ENCODE measurements around the gene SLC39A10. TPM values are rescaled to one million over a fixed set of nuclear protein-coding genes. Genes with fewer than 3 reads are reported as not detected.

SLC39A10 gene
- total RNA-seq, 1 donor from 2014 or later: 37.4 TPM

DNA sequence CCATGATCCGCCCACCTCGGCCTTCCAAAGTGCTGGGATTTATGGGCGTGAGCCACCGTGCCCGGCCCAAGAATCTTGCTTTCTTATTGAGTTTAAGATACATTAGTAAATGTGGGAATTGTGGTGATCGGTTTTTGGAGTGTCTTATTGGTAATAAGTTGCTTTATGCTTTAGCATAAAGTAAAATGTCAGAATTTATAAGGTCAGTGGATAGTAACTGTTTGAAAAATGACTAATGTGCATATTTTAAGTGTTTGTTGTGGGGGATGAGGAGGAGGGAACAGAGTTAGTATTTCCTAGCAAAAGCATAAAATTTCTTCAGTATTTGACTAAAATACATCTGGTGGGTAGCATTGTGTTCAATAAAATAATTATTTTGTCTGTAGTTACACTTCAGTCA is 77.4 kb downstream of the SLC39A10 start:
- no peak overlapping the region for H3K4me3 Mint-ChIP-seq (ENCODE audit: unreplicated experiment)
- TF ChIP-seq, protein P1, sequence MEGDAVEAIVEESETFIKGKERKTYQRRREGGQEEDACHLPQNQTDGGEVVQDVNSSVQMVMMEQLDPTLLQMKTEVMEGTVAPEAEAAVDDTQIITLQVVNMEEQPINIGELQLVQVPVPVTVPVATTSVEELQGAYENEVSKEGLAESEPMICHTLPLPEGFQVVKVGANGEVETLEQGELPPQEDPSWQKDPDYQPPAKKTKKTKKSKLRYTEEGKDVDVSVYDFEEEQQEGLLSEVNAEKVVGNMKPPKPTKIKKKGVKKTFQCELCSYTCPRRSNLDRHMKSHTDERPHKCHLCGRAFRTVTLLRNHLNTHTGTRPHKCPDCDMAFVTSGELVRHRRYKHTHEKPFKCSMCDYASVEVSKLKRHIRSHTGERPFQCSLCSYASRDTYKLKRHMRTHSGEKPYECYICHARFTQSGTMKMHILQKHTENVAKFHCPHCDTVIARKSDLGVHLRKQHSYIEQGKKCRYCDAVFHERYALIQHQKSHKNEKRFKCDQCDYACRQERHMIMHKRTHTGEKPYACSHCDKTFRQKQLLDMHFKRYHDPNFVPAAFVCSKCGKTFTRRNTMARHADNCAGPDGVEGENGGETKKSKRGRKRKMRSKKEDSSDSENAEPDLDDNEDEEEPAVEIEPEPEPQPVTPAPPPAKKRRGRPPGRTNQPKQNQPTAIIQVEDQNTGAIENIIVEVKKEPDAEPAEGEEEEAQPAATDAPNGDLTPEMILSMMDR (IDR thresholded peaks at IDR 0.05): no peak

DNA sequence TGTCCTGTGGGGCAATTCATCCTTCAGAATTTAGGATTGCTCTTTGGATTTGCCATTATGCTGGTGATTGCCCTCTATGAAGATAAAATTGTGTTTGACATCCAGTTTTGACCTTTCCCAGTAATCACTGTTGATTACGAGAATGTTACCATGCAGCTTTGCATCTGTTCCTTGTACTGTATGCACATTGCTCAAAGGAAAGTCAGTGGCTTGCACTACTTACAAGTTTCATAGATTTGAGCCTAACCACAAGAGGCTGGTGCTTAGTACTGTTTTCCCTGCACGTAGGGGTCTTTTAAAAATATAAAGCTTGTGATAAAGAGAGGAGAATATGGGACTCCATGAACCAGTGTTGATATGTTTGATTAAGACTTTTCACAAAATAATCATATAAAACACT is 77.9 kb downstream of the SLC39A10 start:
- TF ChIP-seq, protein P1 (IDR thresholded peaks at IDR 0.05): no peak
- Mint-ChIP-seq H3K27ac (ENCODE audit: unreplicated experiment) (peak overlapping the region; percentile 21), H3K36me3 (ENCODE audit: unreplicated experiment) (peaks cover 22% of the 10 kb centered on the region)

More for the DNA sequence above, 77.4 kb downstream of the SLC39A10 start:
- Mint-ChIP-seq H3K27me3 (ENCODE audit: unreplicated experiment) (no peaks in the 10 kb centered on the region), H3K4me1 (ENCODE audit: unreplicated experiment) (peaks cover 58% of the 10 kb centered on the region), H3K27ac (ENCODE audit: unreplicated experiment) (peak overlapping the region; percentile 21), H3K36me3 (ENCODE audit: unreplicated experiment) (peaks cover 22% of the 10 kb centered on the region), H3K9me3 (ENCODE audit: unreplicated experiment) (peaks cover 12% of the 10 kb centered on the region)
- no peak for DNase-seq (ENCODE audit: extremely low spot score, unreplicated experiment)

DNA sequence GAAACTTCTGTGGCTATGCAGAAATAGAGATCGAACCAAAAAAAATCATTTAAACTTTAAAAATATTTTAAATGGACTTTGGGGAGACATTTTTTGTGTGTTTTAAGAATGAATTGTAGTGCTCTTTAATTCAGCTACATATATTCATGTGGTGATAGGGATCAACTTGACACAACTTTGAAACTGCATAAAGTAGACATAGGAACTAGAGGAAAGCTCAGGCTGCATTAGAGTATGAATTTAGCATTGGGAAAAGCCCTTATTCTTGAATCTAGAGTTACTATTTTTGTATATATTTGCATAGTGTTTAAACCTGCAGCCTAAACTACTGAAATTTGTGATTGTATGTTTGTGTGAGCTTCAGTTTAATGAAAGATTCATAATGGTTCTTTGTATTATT is 78.3 kb downstream of the SLC39A10 start:
- Mint-ChIP-seq H3K4me3 (ENCODE audit: unreplicated experiment) (no peak overlapping the region), H3K27ac (ENCODE audit: unreplicated experiment) (no peak overlapping the region), H3K4me1 (ENCODE audit: unreplicated experiment) (peaks cover 58% of the 10 kb centered on the region), H3K27me3 (ENCODE audit: unreplicated experiment) (no peaks in the 10 kb centered on the region), H3K36me3 (ENCODE audit: unreplicated experiment) (peaks cover 18% of the 10 kb centered on the region), H3K9me3 (ENCODE audit: unreplicated experiment) (peaks cover 11% of the 10 kb centered on the region)
- no peak for DNase-seq (ENCODE audit: extremely low spot score, unreplicated experiment)
- TF ChIP-seq, protein P1 (IDR thresholded peaks at IDR 0.05): no peak

More for the DNA sequence above, 77.9 kb downstream of the SLC39A10 start:
- Mint-ChIP-seq H3K4me1 (ENCODE audit: unreplicated experiment) (peaks cover 58% of the 10 kb centered on the region), H3K27me3 (ENCODE audit: unreplicated experiment) (no peaks in the 10 kb centered on the region), H3K4me3 (ENCODE audit: unreplicated experiment) (no peak overlapping the region), H3K9me3 (ENCODE audit: unreplicated experiment) (peaks cover 12% of the 10 kb centered on the region)
- DNase-seq (ENCODE audit: extremely low spot score, unreplicated experiment): no peak

DNA sequence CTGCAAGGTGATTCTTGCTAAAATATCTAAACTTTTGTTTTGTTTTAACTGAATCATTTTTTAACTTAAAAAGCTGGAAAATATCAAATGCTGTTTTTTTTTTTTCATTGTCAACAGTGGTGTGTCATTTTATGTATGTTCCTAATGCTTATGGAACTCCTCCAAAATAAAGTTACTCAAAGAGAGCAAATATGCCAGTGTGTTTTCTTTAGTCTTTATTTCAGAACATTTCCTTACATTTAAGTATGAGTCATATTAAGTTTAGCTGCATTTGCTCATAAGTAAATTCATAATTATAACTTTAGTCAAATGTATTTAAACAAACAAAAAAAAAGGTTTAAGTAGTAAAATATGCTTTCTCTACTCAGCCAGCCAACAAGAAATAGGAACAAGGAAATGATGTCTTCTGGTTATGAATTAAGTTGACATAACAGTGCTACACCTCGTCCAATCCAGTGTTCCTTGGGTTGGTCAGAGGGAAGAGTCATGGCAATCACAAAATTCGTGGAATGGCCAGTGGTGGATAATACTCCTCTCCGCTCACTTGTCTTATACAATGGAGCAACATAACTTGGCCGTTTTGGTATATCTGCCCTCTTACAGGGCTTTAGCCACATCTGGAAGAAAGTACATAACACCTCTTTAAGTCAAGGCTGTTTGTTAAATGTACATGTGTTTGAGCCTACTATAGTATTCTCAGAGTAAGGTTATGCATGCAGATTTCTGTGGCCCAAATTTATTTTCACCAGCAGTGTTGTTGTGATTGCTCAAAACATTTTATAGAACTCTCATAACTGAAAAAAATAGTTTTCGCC is 80.7 kb downstream of the SLC39A10 start:
- Mint-ChIP-seq H3K4me3 (ENCODE audit: unreplicated experiment) (no peak overlapping the region), H3K27me3 (ENCODE audit: unreplicated experiment) (no peaks in the 10 kb centered on the region), H3K27ac (ENCODE audit: unreplicated experiment) (peak overlapping the region; percentile 58), H3K4me1 (ENCODE audit: unreplicated experiment) (peaks cover 52% of the 10 kb centered on the region), H3K36me3 (ENCODE audit: unreplicated experiment) (peaks cover 6% of the 10 kb centered on the region), H3K9me3 (ENCODE audit: unreplicated experiment) (no peaks in the 10 kb centered on the region)
- TF ChIP-seq, protein P1 (IDR thresholded peaks at IDR 0.05): no peak
- DNase-seq (ENCODE audit: extremely low spot score, unreplicated experiment): no peak

DNA sequence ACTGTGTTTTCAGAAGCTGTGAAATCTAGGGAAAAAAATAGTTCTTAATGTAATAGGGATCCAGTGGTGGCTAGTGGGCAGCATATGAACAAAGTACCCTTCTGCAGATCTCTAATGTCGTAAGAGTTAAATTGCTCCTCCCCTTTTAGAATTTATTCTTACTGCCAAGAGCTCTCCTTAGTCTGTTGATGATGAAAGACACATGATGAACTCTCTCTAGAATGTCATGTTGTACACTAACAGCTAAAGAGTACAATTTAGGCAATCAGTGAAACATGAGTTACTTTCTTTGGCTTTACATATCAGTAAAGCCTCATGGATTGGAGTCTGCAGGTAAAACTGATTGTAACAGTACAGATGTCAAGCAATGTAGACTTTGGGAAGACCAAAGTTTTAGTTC is 84.2 kb downstream of the SLC39A10 start:
- Mint-ChIP-seq H3K9me3 (ENCODE audit: unreplicated experiment) (no peaks in the 10 kb centered on the region), H3K27ac (ENCODE audit: unreplicated experiment) (no peak overlapping the region), H3K27me3 (ENCODE audit: unreplicated experiment) (no peaks in the 10 kb centered on the region), H3K4me1 (ENCODE audit: unreplicated experiment) (peaks cover 29% of the 10 kb centered on the region), H3K4me3 (ENCODE audit: unreplicated experiment) (no peak overlapping the region), H3K36me3 (ENCODE audit: unreplicated experiment) (peaks cover 14% of the 10 kb centered on the region)
- TF ChIP-seq, protein P1 (IDR thresholded peaks at IDR 0.05): no peak
- DNase-seq (ENCODE audit: extremely low spot score, unreplicated experiment): no peak
